GM12874 (cell line): Measurements from ENCODE around the gene KCNMA1.

Experiments used
- CTCF ChIP-seq: IDR thresholded peaks from 2 replicates; pipeline ENCODE4 v1.5.1; 2011; ENCODE audit warnings: low read depth, mild to moderate bottlenecking, control low read depth, low read length, moderate library complexity; ENCODE audit not compliant: insufficient read depth

KCNMA1 gene

GRCh38 chr10:77350711-77351119, 286.9 kb downstream of the KCNMA1 start:
- no peak for TF ChIP-seq CTCF

- TF ChIP-seq CTCF = no peak
Measured at GRCh38 chr10:77350134-77350533, 287.5 kb downstream of the KCNMA1 start.

GRCh38 chr10:77349226-77349625, 288.4 kb downstream of the KCNMA1 start:
- no peak for TF ChIP-seq CTCF

GRCh38 chr10:77348751-77349150, 288.9 kb downstream of the KCNMA1 start:
- TF ChIP-seq CTCF = no peak

- TF ChIP-seq CTCF = no peak
Measured at GRCh38 chr10:77348082-77348481, 289.5 kb downstream of the KCNMA1 start.

GRCh38 chr10:77347052-77347451, 290.6 kb downstream of the KCNMA1 start:
- no peak for TF ChIP-seq CTCF

- no peak for TF ChIP-seq CTCF
Measured at GRCh38 chr10:77341055-77341454, 296.6 kb downstream of the KCNMA1 start.

- no peak for TF ChIP-seq CTCF
Measured at GRCh38 chr10:77339166-77339565, 298.4 kb downstream of the KCNMA1 start.
